Measurements from ENCODE around the gene SVBP.

Gene SVBP

DNA sequence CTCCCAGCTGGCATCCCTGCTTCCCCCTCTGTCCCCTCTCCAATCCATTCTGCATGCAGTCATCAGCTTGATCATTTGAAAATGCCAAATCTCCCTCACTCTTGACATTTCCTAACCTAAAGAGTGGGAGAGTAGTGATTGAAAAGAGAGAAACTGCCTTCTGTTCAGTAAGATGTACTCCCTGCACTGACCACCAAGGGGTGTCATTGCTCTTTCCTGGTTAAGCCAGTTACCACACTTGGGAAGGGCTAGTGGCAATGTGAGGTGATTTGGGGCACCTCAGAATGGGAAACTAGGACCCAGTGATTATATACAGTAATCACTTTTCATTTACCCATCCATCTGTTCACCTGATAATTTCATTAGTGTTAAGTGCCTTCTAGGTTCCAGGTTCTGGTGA is 39.3 kb downstream of the SVBP start:
- peak; percentile 24 for DNase-seq
- peaks cover 6% of the 10 kb centered on the region for H3K4me1 ChIP-seq (ENCODE audit: low read length)
- H3F3A ChIP-seq (ENCODE audit: insufficient read depth, low read length): no peaks in the 10 kb centered on the region
- H3K9me2 ChIP-seq (replicated peaks; ENCODE audit: insufficient read depth, low read length): no peaks in the 10 kb centered on the region
- H3K36me3 ChIP-seq (replicated peaks; ENCODE audit: insufficient read depth, low read length): peaks cover 11% of the 10 kb centered on the region
- H4K20me1 ChIP-seq (ENCODE audit: insufficient read depth, low read length): no peaks in the 10 kb centered on the region
- TF ChIP-seq EZH2 (optimal IDR thresholded peaks at IDR 0.05; ENCODE audit: low read depth, low read length) (no peak), EZH2phosphoT487 (IDR thresholded peaks at IDR 0.05; ENCODE audit: low read length) (no peak)
- TF ChIP-seq, protein P1, sequence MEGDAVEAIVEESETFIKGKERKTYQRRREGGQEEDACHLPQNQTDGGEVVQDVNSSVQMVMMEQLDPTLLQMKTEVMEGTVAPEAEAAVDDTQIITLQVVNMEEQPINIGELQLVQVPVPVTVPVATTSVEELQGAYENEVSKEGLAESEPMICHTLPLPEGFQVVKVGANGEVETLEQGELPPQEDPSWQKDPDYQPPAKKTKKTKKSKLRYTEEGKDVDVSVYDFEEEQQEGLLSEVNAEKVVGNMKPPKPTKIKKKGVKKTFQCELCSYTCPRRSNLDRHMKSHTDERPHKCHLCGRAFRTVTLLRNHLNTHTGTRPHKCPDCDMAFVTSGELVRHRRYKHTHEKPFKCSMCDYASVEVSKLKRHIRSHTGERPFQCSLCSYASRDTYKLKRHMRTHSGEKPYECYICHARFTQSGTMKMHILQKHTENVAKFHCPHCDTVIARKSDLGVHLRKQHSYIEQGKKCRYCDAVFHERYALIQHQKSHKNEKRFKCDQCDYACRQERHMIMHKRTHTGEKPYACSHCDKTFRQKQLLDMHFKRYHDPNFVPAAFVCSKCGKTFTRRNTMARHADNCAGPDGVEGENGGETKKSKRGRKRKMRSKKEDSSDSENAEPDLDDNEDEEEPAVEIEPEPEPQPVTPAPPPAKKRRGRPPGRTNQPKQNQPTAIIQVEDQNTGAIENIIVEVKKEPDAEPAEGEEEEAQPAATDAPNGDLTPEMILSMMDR (IDR thresholded peaks at IDR 0.05; ENCODE audit: low read length): peak; percentile 67
- H3K79me2 ChIP-seq (ENCODE audit: low read length): no peaks in the 10 kb centered on the region
- H3K4me3 ChIP-seq (ENCODE audit: low read length): no peak overlapping the region
- no peak overlapping the region for H3K27ac ChIP-seq (ENCODE audit: low read length)
- H2AFZ ChIP-seq (ENCODE audit: low read length): no peak overlapping the region
- H3K27me3 ChIP-seq (replicated peaks; ENCODE audit: insufficient read depth, low read length): no peaks in the 10 kb centered on the region
- no peak overlapping the region for H3K9ac ChIP-seq (ENCODE audit: low read length)
- no peaks in the 10 kb centered on the region for H3K9me3 ChIP-seq (replicated peaks; ENCODE audit: insufficient read depth, low read length)
- H3K4me2 ChIP-seq (ENCODE audit: low read depth, low read length): no peak overlapping the region

DNA sequence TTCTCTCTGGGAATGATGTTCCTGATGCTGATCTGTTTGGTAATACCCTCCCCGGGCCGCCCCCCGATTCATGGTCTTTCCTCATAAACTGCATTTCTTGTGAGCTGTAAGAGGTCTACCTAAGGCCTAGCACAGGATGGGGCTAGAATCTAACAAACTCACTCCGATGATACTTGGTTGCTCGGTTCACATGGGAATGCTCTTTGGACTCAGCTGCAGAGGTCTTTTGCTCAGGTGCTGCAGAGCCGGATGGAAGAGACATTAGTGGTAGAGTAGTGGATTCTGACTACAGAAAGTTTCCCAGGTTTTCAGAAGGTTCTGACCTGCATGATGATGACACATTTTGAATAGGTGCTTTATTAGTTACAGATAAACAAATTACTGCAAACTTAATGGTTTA is 40.7 kb downstream of the SVBP start:
- no peak for DNase-seq
- H3K9me2 ChIP-seq (replicated peaks; ENCODE audit: insufficient read depth, low read length): no peaks in the 10 kb centered on the region
- H3K9me3 ChIP-seq (replicated peaks; ENCODE audit: insufficient read depth, low read length): no peaks in the 10 kb centered on the region
- H3K36me3 ChIP-seq (replicated peaks; ENCODE audit: insufficient read depth, low read length): peaks cover 11% of the 10 kb centered on the region
- H3K4me1 ChIP-seq (ENCODE audit: low read length): peaks cover 6% of the 10 kb centered on the region
- no peak overlapping the region for H2AFZ ChIP-seq (ENCODE audit: low read length)
- H4K20me1 ChIP-seq (ENCODE audit: insufficient read depth, low read length): no peaks in the 10 kb centered on the region
- H3K27ac ChIP-seq (ENCODE audit: low read length): no peak overlapping the region
- H3K4me3 ChIP-seq (ENCODE audit: low read length): no peak overlapping the region
- H3K27me3 ChIP-seq (replicated peaks; ENCODE audit: insufficient read depth, low read length): no peaks in the 10 kb centered on the region
- H3F3A ChIP-seq (ENCODE audit: insufficient read depth, low read length): no peaks in the 10 kb centered on the region
- H3K9ac ChIP-seq (ENCODE audit: low read length): no peak overlapping the region
- no peak overlapping the region for H3K4me2 ChIP-seq (ENCODE audit: low read depth, low read length)
- H3K79me2 ChIP-seq (ENCODE audit: low read length): peaks cover 12% of the 10 kb centered on the region
- TF ChIP-seq EZH2phosphoT487 (IDR thresholded peaks at IDR 0.05; ENCODE audit: low read length) (no peak), EZH2 (optimal IDR thresholded peaks at IDR 0.05; ENCODE audit: low read depth, low read length) (no peak)
- TF ChIP-seq, protein P1 (IDR thresholded peaks at IDR 0.05; ENCODE audit: low read length): no peak

DNA sequence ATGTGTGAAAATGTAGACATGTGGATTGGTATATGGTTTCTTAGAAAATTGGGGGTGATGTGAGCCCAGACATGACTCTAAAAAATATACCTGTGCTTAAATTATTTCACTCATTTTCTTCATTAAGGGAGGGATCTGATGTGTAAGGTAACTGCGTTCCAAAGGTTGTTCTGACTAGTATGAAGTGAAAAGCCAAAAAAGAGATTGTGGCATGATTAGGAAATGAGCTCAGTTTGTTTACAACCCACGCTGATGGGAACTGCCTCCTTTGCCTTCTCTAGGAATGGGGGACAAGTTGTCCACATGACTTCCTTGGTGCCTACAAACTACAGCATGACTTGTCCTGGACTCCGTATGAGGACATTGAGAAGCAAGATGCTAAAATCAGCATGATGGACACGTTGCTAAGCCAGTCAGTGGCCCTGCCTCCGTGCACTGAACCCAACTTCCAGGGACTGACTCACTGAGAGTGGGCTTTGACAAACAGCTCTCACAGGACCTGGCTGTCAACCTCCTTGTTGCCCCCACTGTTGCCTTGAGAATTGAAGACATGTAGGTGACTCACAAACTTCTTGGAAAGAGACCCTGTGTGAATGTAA is 42.2 kb downstream of the SVBP start:
- no peak for DNase-seq
- Histone ChIP-seq H3K9ac (ENCODE audit: low read length) (no peak overlapping the region), H3K36me3 (replicated peaks; ENCODE audit: insufficient read depth, low read length) (peaks cover 11% of the 10 kb centered on the region), H3K4me2 (ENCODE audit: low read depth, low read length) (no peak overlapping the region), H3F3A (ENCODE audit: insufficient read depth, low read length) (no peaks in the 10 kb centered on the region), H3K27ac (ENCODE audit: low read length) (no peak overlapping the region), H3K4me1 (ENCODE audit: low read length) (peaks cover 6% of the 10 kb centered on the region), H3K79me2 (ENCODE audit: low read length) (peaks cover 26% of the 10 kb centered on the region), H3K4me3 (ENCODE audit: low read length) (no peak overlapping the region), H2AFZ (ENCODE audit: low read length) (no peak overlapping the region), H3K9me3 (replicated peaks; ENCODE audit: insufficient read depth, low read length) (no peaks in the 10 kb centered on the region), H3K27me3 (replicated peaks; ENCODE audit: insufficient read depth, low read length) (no peaks in the 10 kb centered on the region), H3K9me2 (replicated peaks; ENCODE audit: insufficient read depth, low read length) (no peaks in the 10 kb centered on the region), H4K20me1 (ENCODE audit: insufficient read depth, low read length) (no peaks in the 10 kb centered on the region)
- TF ChIP-seq, protein P1 (IDR thresholded peaks at IDR 0.05; ENCODE audit: low read length): no peak
- TF ChIP-seq EZH2 (optimal IDR thresholded peaks at IDR 0.05; ENCODE audit: low read depth, low read length) (no peak), EZH2phosphoT487 (IDR thresholded peaks at IDR 0.05; ENCODE audit: low read length) (no peak)

All from MM.1S (cell line).